ENCODE results near the gene TRPM2. TPM values are rescaled to one million over a fixed set of nuclear protein-coding genes. Genes with fewer than 3 reads are reported as not detected.

Gene TRPM2
- total and polyA plus RNA-seq, 2 of the 4 experiments (the other 2 are of a cell fraction): not detected

DNA sequence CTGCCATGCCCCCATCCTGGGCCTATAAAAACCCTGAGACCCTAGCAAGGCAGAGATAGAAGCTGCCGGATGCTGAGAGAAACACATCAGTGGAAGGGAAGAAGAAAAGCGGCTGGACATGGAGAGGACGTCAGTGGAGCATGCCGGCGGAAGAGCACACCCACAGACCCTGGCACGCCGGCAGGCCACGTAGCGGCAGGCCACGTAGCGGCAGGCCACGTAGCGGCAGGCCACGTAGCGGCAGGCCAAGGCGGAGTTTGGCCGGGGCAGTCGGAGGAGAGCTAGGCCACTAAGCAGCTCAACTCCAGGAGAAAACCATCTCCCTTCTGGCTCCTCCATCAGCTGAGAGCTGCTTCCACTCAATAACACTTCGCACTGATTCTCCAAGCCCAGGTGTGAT is 137.0 kb downstream of the TRPM2 start:
- H3K27me3 ChIP-seq (ENCODE audit: control insufficient read depth, insufficient read depth, low read length): peaks cover 2% of the 10 kb centered on the region; the same call in 1 of the 2 replicates
- H3K9me3 ChIP-seq (ENCODE audit: control insufficient read depth, insufficient read depth, low read length): peaks cover 24% of the 10 kb centered on the region
- H3K14ac ChIP-seq (replicated peaks; ENCODE audit: low read depth, low read length): no peak overlapping the region
- no peaks in the 10 kb centered on the region for H3K4me1 ChIP-seq (ENCODE audit: control insufficient read depth, insufficient read depth, low read length)
- intact Hi-C loops (cut with micrococcal nuclease) (no loop called here), in situ Hi-C loops (cut with MboI; ENCODE audit: low sequenced_read_pairs) (no loop called here), dilution Hi-C loops (cut with HindIII; ENCODE audit: low sequenced_read_pairs, unreplicated experiment) (no loop called here)
- no TSS peak for BruUV-seq (replicated peaks)
- H3K56ac ChIP-seq (ENCODE audit: extremely low read depth, insufficient read depth, low read length): no peak overlapping the region
- no peaks in the 10 kb centered on the region for H4K20me1 ChIP-seq (ENCODE audit: insufficient read depth, low read length)
- no peak overlapping the region for H3K23ac ChIP-seq (ENCODE audit: low read depth, low read length)
- H4K8ac ChIP-seq (ENCODE audit: low read depth in 2 of 2, low read length in 2 of 2): no peak overlapping the region
- ChIA-PET CTCF (interaction anchor here (1.3 kb wide), 1 partner anchor 11 kb away, joined by 4 read pairs; no protein-coding TSS in a partner anchor), POLR2A (ENCODE audit: unreplicated experiment) (no interaction called here)
- no peak overlapping the region for H2BK15ac ChIP-seq (ENCODE audit: low read depth, low read length)
- no peak overlapping the region for H3K4ac ChIP-seq (ENCODE audit: low read depth, low read length)
- H4K91ac ChIP-seq (ENCODE audit: insufficient read depth, low read depth, low read length): no peak overlapping the region
- H4K5ac ChIP-seq (ENCODE audit: low read depth, low read length): no peak overlapping the region
- no peak overlapping the region for H2AK5ac ChIP-seq (ENCODE audit: low read depth, low read length)
- no peak overlapping the region for H3K18ac ChIP-seq (ENCODE audit: low read depth, low read length)
- H3K79me1 ChIP-seq (ENCODE audit: low read depth in 1 of 2, low read length in 2 of 2): no peaks in the 10 kb centered on the region
- H2AFZ ChIP-seq (replicated peaks; ENCODE audit: low read length, poor library complexity): no peak overlapping the region
- ATAC-seq (ENCODE audit: low read depth) (no peak), DNase-seq (no peak)
- H3K36me3 ChIP-seq (ENCODE audit: control insufficient read depth, insufficient read depth, low read length): no peaks in the 10 kb centered on the region
- TF ChIP-seq RAD21 (IDR thresholded peaks at IDR 0.05; ENCODE audit: low read length): no peak
- TF ChIP-seq, protein P1, sequence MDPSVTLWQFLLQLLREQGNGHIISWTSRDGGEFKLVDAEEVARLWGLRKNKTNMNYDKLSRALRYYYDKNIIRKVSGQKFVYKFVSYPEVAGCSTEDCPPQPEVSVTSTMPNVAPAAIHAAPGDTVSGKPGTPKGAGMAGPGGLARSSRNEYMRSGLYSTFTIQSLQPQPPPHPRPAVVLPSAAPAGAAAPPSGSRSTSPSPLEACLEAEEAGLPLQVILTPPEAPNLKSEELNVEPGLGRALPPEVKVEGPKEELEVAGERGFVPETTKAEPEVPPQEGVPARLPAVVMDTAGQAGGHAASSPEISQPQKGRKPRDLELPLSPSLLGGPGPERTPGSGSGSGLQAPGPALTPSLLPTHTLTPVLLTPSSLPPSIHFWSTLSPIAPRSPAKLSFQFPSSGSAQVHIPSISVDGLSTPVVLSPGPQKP (IDR thresholded peaks at IDR 0.05; ENCODE audit: borderline replicate concordance, low read depth, low read length): no peak
- no peak for TF ChIP-seq SMC3 (IDR thresholded peaks at IDR 0.05; ENCODE audit: low read depth, low read length)
- no peak for TF ChIP-seq FOS (IDR thresholded peaks at IDR 0.05; ENCODE audit: low read depth, low read length)
- no peak for TF ChIP-seq RCOR1 (IDR thresholded peaks at IDR 0.05; ENCODE audit: insufficient replicate concordance, low read length)
- no peak for TF ChIP-seq CEBPB (IDR thresholded peaks at IDR 0.05; ENCODE audit: low read depth, low read length)
- TF ChIP-seq POLR2A (IDR thresholded peaks at IDR 0.05; ENCODE audit: low read depth, low read length): no peak
- TF ChIP-seq MXI1 (IDR thresholded peaks at IDR 0.05; ENCODE audit: borderline replicate concordance, low read depth, low read length): no peak
- TF ChIP-seq MAFK (IDR thresholded peaks at IDR 0.05; ENCODE audit: low read depth, low read length): no peak
- TF ChIP-seq, protein P2, sequence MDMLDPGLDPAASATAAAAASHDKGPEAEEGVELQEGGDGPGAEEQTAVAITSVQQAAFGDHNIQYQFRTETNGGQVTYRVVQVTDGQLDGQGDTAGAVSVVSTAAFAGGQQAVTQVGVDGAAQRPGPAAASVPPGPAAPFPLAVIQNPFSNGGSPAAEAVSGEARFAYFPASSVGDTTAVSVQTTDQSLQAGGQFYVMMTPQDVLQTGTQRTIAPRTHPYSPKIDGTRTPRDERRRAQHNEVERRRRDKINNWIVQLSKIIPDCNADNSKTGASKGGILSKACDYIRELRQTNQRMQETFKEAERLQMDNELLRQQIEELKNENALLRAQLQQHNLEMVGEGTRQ (IDR thresholded peaks at IDR 0.05; ENCODE audit: low read depth, low read length): no peak
- TF ChIP-seq, protein P3, sequence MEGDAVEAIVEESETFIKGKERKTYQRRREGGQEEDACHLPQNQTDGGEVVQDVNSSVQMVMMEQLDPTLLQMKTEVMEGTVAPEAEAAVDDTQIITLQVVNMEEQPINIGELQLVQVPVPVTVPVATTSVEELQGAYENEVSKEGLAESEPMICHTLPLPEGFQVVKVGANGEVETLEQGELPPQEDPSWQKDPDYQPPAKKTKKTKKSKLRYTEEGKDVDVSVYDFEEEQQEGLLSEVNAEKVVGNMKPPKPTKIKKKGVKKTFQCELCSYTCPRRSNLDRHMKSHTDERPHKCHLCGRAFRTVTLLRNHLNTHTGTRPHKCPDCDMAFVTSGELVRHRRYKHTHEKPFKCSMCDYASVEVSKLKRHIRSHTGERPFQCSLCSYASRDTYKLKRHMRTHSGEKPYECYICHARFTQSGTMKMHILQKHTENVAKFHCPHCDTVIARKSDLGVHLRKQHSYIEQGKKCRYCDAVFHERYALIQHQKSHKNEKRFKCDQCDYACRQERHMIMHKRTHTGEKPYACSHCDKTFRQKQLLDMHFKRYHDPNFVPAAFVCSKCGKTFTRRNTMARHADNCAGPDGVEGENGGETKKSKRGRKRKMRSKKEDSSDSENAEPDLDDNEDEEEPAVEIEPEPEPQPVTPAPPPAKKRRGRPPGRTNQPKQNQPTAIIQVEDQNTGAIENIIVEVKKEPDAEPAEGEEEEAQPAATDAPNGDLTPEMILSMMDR (conservative IDR thresholded peaks at IDR 0.05; ENCODE audit: low read depth, low read length): no peak
- TF ChIP-seq CHD1 (IDR thresholded peaks at IDR 0.05; ENCODE audit: low read depth, low read length): no peak
- TF ChIP-seq NFE2L2 (IDR thresholded peaks at IDR 0.05; ENCODE audit: low read depth, low read length): no peak
- no peak for TF ChIP-seq MAZ (IDR thresholded peaks at IDR 0.05; ENCODE audit: borderline replicate concordance, low read depth, low read length)
- no peak overlapping the region for H2BK120ac ChIP-seq (ENCODE audit: low read depth, low read length)
- no peak overlapping the region for H3K4me2 ChIP-seq (ENCODE audit: low read depth, low read length)
- no peak overlapping the region for H2BK5ac ChIP-seq (ENCODE audit: low read depth, low read length, poor library complexity, severe bottlenecking)
- 90% methylated on average over 5 of the region's 19 CpGs; no CpG with 5 or more reads in 1 of the 2 experiments for WGBS, 2 experiments (ENCODE audit: extremely low coverage in 2 of 2, insufficient read length in 1 of 2)
- H2BK20ac ChIP-seq (ENCODE audit: low read depth, low read length): no peak overlapping the region
- no peak overlapping the region for H3K9ac ChIP-seq (ENCODE audit: low read depth, low read length)
- no peak overlapping the region for H3K4me3 ChIP-seq (ENCODE audit: insufficient read depth, low read depth, low read length)
- no peak overlapping the region for H2AK9ac ChIP-seq (replicated peaks; ENCODE audit: low read depth, low read length, poor library complexity)
- no peak overlapping the region for H3K27ac ChIP-seq (ENCODE audit: insufficient read depth, low read length)
- no peaks in the 10 kb centered on the region for H3K9me1 ChIP-seq (ENCODE audit: insufficient read depth, low read length)

All from IMR-90 (cell line).